ENCODE measurements around the gene BLACAT1. TPM values are rescaled to one million over a fixed set of nuclear protein-coding genes. Genes with fewer than 3 reads are reported as not detected.
A peak's percentile ranks its signal among the peaks of the same experiment; 100 is the strongest.

The BLACAT1 gene
- total RNA-seq, 1 experiment from 2014 or later, result not detected

GRCh38 chr1:205472737-205473441 is 17.0 kb upstream of the BLACAT1 start:
- Histone ChIP-seq H4K20me1 (ENCODE audit: insufficient read depth, low read depth, low read length) (no peaks in the 10 kb centered on the region), H3K36me3 (ENCODE audit: insufficient read depth, low read length) (no peaks in the 10 kb centered on the region), H2AFZ (ENCODE audit: low read length) (no peak overlapping the region), H3K9ac (ENCODE audit: low read length) (no peak overlapping the region), H3K9me2 (replicated peaks; ENCODE audit: insufficient read depth, low read length) (no peaks in the 10 kb centered on the region), H3K4me2 (ENCODE audit: low read depth, low read length, poor library complexity, severe bottlenecking) (no peak overlapping the region), H3K4me3 (ENCODE audit: low read length) (no peak overlapping the region), H3K79me2 (ENCODE audit: low read length) (no peaks in the 10 kb centered on the region), H3K4me1 (ENCODE audit: low read length) (no peaks in the 10 kb centered on the region), H3K27ac (ENCODE audit: low read length) (no peak overlapping the region), H3K9me3 (ENCODE audit: low read length) (peaks cover 8% of the 10 kb centered on the region), H3K27me3 (ENCODE audit: low read length) (no peaks in the 10 kb centered on the region; the same call in 1 of the 2 replicates)
- DNase-seq, result no peak

GRCh38 chr1:205470131-205470530 is 14.3 kb upstream of the BLACAT1 start:
- no peaks in the 10 kb centered on the region for H3K4me1 ChIP-seq (ENCODE audit: low read length)
- no peak overlapping the region for H2AFZ ChIP-seq (ENCODE audit: low read length)

GRCh38 chr1:205466595-205467220 is 10.9 kb upstream of the BLACAT1 start:
- Histone ChIP-seq H2AFZ (ENCODE audit: low read length) (no peak overlapping the region), H3K9me3 (ENCODE audit: low read length) (no peaks in the 10 kb centered on the region), H3K36me3 (ENCODE audit: insufficient read depth, low read length) (no peaks in the 10 kb centered on the region), H3K79me2 (ENCODE audit: low read length) (no peaks in the 10 kb centered on the region), H3K9ac (ENCODE audit: low read length) (no peak overlapping the region), H3K4me1 (ENCODE audit: low read length) (no peaks in the 10 kb centered on the region), H3K4me3 (ENCODE audit: low read length) (no peak overlapping the region), H3K27ac (ENCODE audit: low read length) (no peak overlapping the region), H3K4me2 (ENCODE audit: low read depth, low read length, poor library complexity, severe bottlenecking) (no peak overlapping the region), H3K27me3 (ENCODE audit: low read length) (no peaks in the 10 kb centered on the region), H4K20me1 (ENCODE audit: insufficient read depth, low read depth, low read length) (no peaks in the 10 kb centered on the region), H3K9me2 (replicated peaks; ENCODE audit: insufficient read depth, low read length) (no peaks in the 10 kb centered on the region)
- no peak for DNase-seq

More at GRCh38 chr1:205470131-205470530, 14.3 kb upstream of the BLACAT1 start:
- Histone ChIP-seq H3K4me2 (ENCODE audit: low read depth, low read length, poor library complexity, severe bottlenecking) (no peak overlapping the region), H3K79me2 (ENCODE audit: low read length) (no peaks in the 10 kb centered on the region), H3K9me2 (replicated peaks; ENCODE audit: insufficient read depth, low read length) (no peaks in the 10 kb centered on the region), H3K9ac (ENCODE audit: low read length) (no peak overlapping the region), H4K20me1 (ENCODE audit: insufficient read depth, low read depth, low read length) (no peaks in the 10 kb centered on the region), H3K9me3 (ENCODE audit: low read length) (no peaks in the 10 kb centered on the region; the same call in 1 of the 2 replicates), H3K27me3 (ENCODE audit: low read length) (no peaks in the 10 kb centered on the region), H3K36me3 (ENCODE audit: insufficient read depth, low read length) (no peaks in the 10 kb centered on the region), H3K27ac (ENCODE audit: low read length) (no peak overlapping the region), H3K4me3 (ENCODE audit: low read length) (no peak overlapping the region)
- DNase-seq, result no peak

- no peaks in the 10 kb centered on the region for H4K20me1 ChIP-seq (ENCODE audit: insufficient read depth, low read depth, low read length)
- no peaks in the 10 kb centered on the region for H3K4me1 ChIP-seq (ENCODE audit: low read length)
- H3K9ac ChIP-seq (ENCODE audit: low read length), result no peak overlapping the region
- DNase-seq, result no peak
- H3K79me2 ChIP-seq (ENCODE audit: low read length), result no peaks in the 10 kb centered on the region
- H3K9me2 ChIP-seq (replicated peaks; ENCODE audit: insufficient read depth, low read length), result no peaks in the 10 kb centered on the region
- H3K4me3 ChIP-seq (ENCODE audit: low read length), result no peak overlapping the region
- no peaks in the 10 kb centered on the region for H3K27me3 ChIP-seq (ENCODE audit: low read length)
- no peak overlapping the region for H2AFZ ChIP-seq (ENCODE audit: low read length)
- H3K9me3 ChIP-seq (ENCODE audit: low read length), result no peaks in the 10 kb centered on the region
- H3K4me2 ChIP-seq (ENCODE audit: low read depth, low read length, poor library complexity, severe bottlenecking), result no peak overlapping the region
- no peaks in the 10 kb centered on the region for H3K36me3 ChIP-seq (ENCODE audit: insufficient read depth, low read length)
- no peak overlapping the region for H3K27ac ChIP-seq (ENCODE audit: low read length)
Measured at GRCh38 chr1:205465392-205465791, 9.5 kb upstream of the BLACAT1 start.

- H3K4me2 ChIP-seq (ENCODE audit: low read depth, low read length, poor library complexity, severe bottlenecking), result no peak overlapping the region
- H3K36me3 ChIP-seq (ENCODE audit: insufficient read depth, low read length), result no peaks in the 10 kb centered on the region
- no peaks in the 10 kb centered on the region for H3K27me3 ChIP-seq (ENCODE audit: low read length)
- H2AFZ ChIP-seq (ENCODE audit: low read length), result no peak overlapping the region
- no peaks in the 10 kb centered on the region for H3K9me2 ChIP-seq (replicated peaks; ENCODE audit: insufficient read depth, low read length)
- H3K27ac ChIP-seq (ENCODE audit: low read length), result no peak overlapping the region
- H3K9me3 ChIP-seq (ENCODE audit: low read length), result no peaks in the 10 kb centered on the region
- H3K79me2 ChIP-seq (ENCODE audit: low read length), result no peaks in the 10 kb centered on the region
- no peak overlapping the region for H3K9ac ChIP-seq (ENCODE audit: low read length)
- no peaks in the 10 kb centered on the region for H3K4me1 ChIP-seq (ENCODE audit: low read length)
- H4K20me1 ChIP-seq (ENCODE audit: insufficient read depth, low read depth, low read length), result no peaks in the 10 kb centered on the region
- DNase-seq, result peak; percentile 64
- H3K4me3 ChIP-seq (ENCODE audit: low read length), result no peak overlapping the region
Measured at GRCh38 chr1:205458777-205459566, 3.1 kb upstream of the BLACAT1 start.

GRCh38 chr1:205456868-205457745 is 1.3 kb upstream of the BLACAT1 start:
- no peak overlapping the region for H3K4me3 ChIP-seq (ENCODE audit: low read length)
- H3K4me2 ChIP-seq (ENCODE audit: low read depth, low read length, poor library complexity, severe bottlenecking), result no peak overlapping the region
- H3K36me3 ChIP-seq (ENCODE audit: insufficient read depth, low read length), result no peaks in the 10 kb centered on the region
- H2AFZ ChIP-seq (ENCODE audit: low read length), result no peak overlapping the region
- no peak overlapping the region for H3K27ac ChIP-seq (ENCODE audit: low read length)
- no peak for DNase-seq
- H3K9ac ChIP-seq (ENCODE audit: low read length), result no peak overlapping the region
- H3K9me2 ChIP-seq (replicated peaks; ENCODE audit: insufficient read depth, low read length), result no peaks in the 10 kb centered on the region
- H3K4me1 ChIP-seq (ENCODE audit: low read length), result no peaks in the 10 kb centered on the region
- no peaks in the 10 kb centered on the region for H3K9me3 ChIP-seq (ENCODE audit: low read length)
- no peaks in the 10 kb centered on the region for H4K20me1 ChIP-seq (ENCODE audit: insufficient read depth, low read depth, low read length)
- no peaks in the 10 kb centered on the region for H3K79me2 ChIP-seq (ENCODE audit: low read length)
- H3K27me3 ChIP-seq (ENCODE audit: low read length), result no peaks in the 10 kb centered on the region

GRCh38 chr1:205456383-205456867 is 580 bp upstream of the BLACAT1 start:
- no peaks in the 10 kb centered on the region for H3K79me2 ChIP-seq (ENCODE audit: low read length)
- no peaks in the 10 kb centered on the region for H3K27me3 ChIP-seq (ENCODE audit: low read length)
- H3K9ac ChIP-seq (ENCODE audit: low read length), result no peak overlapping the region
- no peak overlapping the region for H3K27ac ChIP-seq (ENCODE audit: low read length)
- H3K4me1 ChIP-seq (ENCODE audit: low read length), result no peaks in the 10 kb centered on the region
- no peak overlapping the region for H2AFZ ChIP-seq (ENCODE audit: low read length)
- H3K9me2 ChIP-seq (replicated peaks; ENCODE audit: insufficient read depth, low read length), result no peaks in the 10 kb centered on the region
- H3K4me3 ChIP-seq (ENCODE audit: low read length), result no peak overlapping the region
- H3K36me3 ChIP-seq (ENCODE audit: insufficient read depth, low read length), result no peaks in the 10 kb centered on the region
- no peak for DNase-seq
- no peaks in the 10 kb centered on the region for H4K20me1 ChIP-seq (ENCODE audit: insufficient read depth, low read depth, low read length)
- H3K4me2 ChIP-seq (ENCODE audit: low read depth, low read length, poor library complexity, severe bottlenecking), result no peak overlapping the region
- H3K9me3 ChIP-seq (ENCODE audit: low read length), result no peaks in the 10 kb centered on the region
